Muscle layer of duodenum (tissue), 2 donors: ENCODE measurements around the gene POLR1E.

ENCODE experiments used
- H3K27ac ChIP-seq: one replicate; pipeline ENCODE4 v1.7.0; 2013; ENCODE audit warnings: mild to moderate bottlenecking, low read length
- H3K27me3 ChIP-seq: one replicate; pipeline ENCODE4 v1.7.0; 2013; ENCODE audit warnings: low read depth, mild to moderate bottlenecking, control low read depth, low read length
- H3K36me3 ChIP-seq, 2 donors: one replicate each; pipeline ENCODE4 v1.7.0; 2013; ENCODE audit warnings: low read length in 2 of 2, control low read depth in 1 of 2, mild to moderate bottlenecking in 1 of 2; ENCODE audit not compliant: insufficient read depth in 2 of 2, control insufficient read depth in 1 of 2
- H3K4me1 ChIP-seq, 2 donors: one replicate each; pipeline ENCODE4 v1.7.0; 2013; ENCODE audit warnings: low read length in 2 of 2, mild to moderate bottlenecking in 2 of 2, control low read depth in 1 of 2, moderate library complexity in 1 of 2; ENCODE audit not compliant: insufficient read depth in 2 of 2, control insufficient read depth in 1 of 2
- H3K4me3 ChIP-seq, 2 donors: one replicate each; pipeline ENCODE4 v1.7.0; 2013; ENCODE audit warnings: low read length in 2 of 2, low read depth in 1 of 2, mild to moderate bottlenecking in 1 of 2
- H3K9me3 ChIP-seq, 2 donors: one replicate each; pipeline ENCODE4 v1.7.0; 2013; ENCODE audit warnings: low read length in 2 of 2, control low read depth in 1 of 2, mild to moderate bottlenecking in 1 of 2; ENCODE audit not compliant: control insufficient read depth in 1 of 2
- donor health status: healthy.

The POLR1E gene

DNA sequence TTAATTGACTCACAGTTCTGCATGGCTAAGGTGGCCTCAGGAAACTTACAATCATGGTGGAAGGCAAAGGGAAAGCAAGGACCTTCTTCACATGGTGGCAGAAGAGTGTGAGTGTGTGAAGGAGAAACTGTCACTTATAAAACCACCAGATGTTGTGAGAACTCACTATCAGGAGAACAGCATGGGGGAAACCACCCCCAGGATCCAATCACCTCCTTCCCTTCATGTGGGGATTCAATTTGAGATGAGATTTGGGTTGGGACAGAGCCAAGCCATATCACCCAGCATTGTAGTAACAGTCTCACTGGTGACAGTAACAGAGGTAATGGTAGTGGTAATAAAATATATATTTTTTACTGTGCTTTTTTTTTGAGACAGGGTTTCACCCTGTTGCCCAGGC lies 38.6 kb upstream of the POLR1E start:
- Histone ChIP-seq H3K4me3 (no peak overlapping the region), H3K27me3 (no peaks in the 10 kb centered on the region), H3K27ac (no peak overlapping the region), H3K36me3 (peaks cover 5 to 10% of the 10 kb centered on the region in 2 donors), H3K9me3 (no peaks in the 10 kb centered on the region), H3K4me1 (peaks cover 0 to 7% of the 10 kb centered on the region in 2 donors)

DNA sequence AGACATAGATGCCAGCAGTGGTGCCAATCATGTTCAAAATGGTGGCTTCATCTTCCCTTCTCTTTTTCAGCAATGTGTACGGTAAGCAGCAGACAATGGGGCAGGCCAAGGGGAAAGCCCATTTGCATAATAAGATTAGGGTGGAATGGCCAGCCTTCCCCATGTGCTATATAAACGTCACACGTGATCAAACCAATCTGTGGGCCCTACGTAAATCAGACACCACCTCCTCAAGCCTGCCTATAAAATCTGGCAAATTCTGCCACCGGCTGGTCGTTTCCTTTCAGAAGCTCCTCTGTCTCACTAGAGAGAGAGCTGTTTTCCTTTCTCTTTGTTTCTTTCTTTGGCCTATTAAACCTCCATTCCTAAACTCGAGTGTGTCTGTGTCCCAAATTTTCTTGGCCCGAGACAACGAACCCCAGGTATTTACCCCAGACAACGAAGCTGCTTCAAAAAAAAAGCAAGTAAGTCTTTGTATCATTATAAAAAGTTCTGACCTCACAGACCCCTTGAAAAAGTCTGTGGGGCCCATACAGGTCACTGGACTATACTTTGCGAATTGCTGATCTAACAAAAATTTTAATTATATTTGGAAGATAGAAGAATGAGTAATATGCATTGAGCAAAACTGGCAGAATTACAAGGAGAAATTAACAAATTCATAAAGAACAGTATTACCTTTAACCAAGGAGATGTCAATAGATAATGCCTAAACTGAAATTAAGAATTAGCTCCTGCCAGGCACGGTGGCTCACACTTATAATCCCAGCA lies 35.7 kb upstream of the POLR1E start:
- H3K36me3 ChIP-seq, result peaks cover 0 to 4% of the 10 kb centered on the region in 2 donors
- H3K9me3 ChIP-seq, result peaks cover 0 to 2% of the 10 kb centered on the region in 2 donors
- no peak overlapping the region for H3K4me3 ChIP-seq
- H3K4me1 ChIP-seq, result peaks cover 0 to 15% of the 10 kb centered on the region in 2 donors
- no peak overlapping the region for H3K27ac ChIP-seq
- H3K27me3 ChIP-seq, result no peaks in the 10 kb centered on the region

DNA sequence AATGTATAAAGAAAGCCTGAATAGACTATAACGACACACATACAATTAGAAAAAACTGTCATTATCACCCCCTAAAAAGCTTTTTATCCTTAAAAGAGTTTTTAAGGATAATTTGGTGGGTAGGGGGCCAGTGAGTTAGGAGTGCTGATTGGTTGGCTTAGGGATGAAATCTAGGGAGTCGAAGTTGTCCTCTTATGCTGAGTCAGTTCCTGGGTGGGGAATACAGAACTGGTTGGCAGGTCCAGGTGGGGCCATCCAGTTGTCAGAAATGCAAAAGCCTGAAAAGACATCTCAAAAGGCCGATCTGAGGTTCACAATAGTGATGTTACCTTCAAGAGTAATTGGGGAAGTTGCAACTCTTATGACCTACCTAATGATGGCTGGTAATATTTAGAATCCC lies 34.1 kb upstream of the POLR1E start:
- peaks cover 0 to 4% of the 10 kb centered on the region in 2 donors for H3K36me3 ChIP-seq
- no peak overlapping the region for H3K4me3 ChIP-seq
- no peak overlapping the region for H3K27ac ChIP-seq
- H3K27me3 ChIP-seq, result no peaks in the 10 kb centered on the region
- H3K4me1 ChIP-seq, result peaks cover 0 to 15% of the 10 kb centered on the region in 2 donors
- peaks cover 0 to 2% of the 10 kb centered on the region in 2 donors for H3K9me3 ChIP-seq

DNA sequence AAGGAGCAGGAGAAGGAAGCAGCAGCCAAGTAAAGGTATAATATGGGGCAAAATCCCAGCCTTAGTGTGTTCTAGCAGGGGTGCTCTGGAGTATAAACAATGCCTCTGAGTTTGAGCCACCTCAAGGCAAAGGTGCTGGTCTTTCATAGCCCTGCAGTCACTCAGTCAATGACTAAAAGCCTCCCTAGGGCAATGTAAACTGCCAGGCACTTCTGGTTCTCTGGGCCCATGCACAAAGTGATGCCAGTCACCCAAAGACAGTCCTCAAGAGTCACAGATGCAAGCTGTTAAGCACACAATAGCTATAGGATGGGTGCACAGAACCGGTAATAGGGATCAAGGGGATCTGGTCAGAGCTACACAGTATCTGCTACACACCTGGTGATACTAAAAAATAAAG lies 33.1 kb upstream of the POLR1E start:
- Histone ChIP-seq H3K27me3 (no peaks in the 10 kb centered on the region), H3K4me3 (no peak overlapping the region), H3K9me3 (peaks cover 0 to 2% of the 10 kb centered on the region in 2 donors), H3K36me3 (peaks cover 0 to 4% of the 10 kb centered on the region in 2 donors), H3K27ac (no peak overlapping the region), H3K4me1 (peaks cover 0 to 15% of the 10 kb centered on the region in 2 donors)

DNA sequence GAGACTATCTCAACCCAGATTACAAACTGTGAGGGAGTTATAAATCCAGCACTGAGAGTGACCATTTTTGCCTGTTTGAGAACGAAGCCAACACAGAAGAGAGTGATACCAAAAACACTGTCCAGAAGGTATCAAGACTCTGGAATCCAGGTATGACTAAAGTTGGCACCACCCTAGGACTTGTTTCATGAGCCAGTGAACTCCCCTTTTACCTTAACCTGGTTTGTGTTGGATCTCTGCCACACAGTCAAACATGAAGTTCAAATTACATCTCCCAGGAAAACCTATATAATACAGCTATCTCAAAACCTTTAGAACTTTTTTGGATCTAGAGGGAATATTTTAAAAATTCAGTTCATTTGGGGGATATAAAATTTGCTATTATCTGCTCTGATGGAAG lies 31.9 kb upstream of the POLR1E start:
- Histone ChIP-seq H3K27ac (no peak overlapping the region), H3K4me1 (peaks cover 0 to 15% of the 10 kb centered on the region in 2 donors), H3K27me3 (no peaks in the 10 kb centered on the region), H3K36me3 (no peaks in the 10 kb centered on the region), H3K4me3 (no peak overlapping the region), H3K9me3 (peaks cover 0 to 2% of the 10 kb centered on the region in 2 donors)

DNA sequence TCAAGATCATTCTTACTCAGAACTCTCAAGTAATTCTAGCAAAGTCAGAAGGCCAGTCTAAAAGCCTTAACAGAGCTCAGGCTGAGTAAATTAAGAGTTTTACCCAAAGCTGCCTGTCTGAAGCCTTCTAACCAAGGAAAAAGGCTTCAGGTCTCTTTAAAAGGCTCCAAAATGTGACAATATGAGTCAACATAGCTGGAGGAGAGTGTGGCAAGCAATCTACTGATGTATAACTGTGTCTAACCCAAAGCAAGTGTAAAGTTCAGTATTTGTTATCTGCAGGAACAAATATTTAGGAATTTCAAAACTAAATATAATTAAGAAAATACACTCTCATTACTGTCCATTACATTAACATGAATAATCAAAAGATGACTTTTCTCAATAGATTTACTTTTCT lies 31.5 kb upstream of the POLR1E start:
- H3K9me3 ChIP-seq, result peaks cover 0 to 2% of the 10 kb centered on the region in 2 donors
- no peaks in the 10 kb centered on the region for H3K36me3 ChIP-seq
- H3K27me3 ChIP-seq, result no peaks in the 10 kb centered on the region
- no peak overlapping the region for H3K4me3 ChIP-seq
- peaks cover 0 to 15% of the 10 kb centered on the region in 2 donors for H3K4me1 ChIP-seq
- no peak overlapping the region for H3K27ac ChIP-seq

DNA sequence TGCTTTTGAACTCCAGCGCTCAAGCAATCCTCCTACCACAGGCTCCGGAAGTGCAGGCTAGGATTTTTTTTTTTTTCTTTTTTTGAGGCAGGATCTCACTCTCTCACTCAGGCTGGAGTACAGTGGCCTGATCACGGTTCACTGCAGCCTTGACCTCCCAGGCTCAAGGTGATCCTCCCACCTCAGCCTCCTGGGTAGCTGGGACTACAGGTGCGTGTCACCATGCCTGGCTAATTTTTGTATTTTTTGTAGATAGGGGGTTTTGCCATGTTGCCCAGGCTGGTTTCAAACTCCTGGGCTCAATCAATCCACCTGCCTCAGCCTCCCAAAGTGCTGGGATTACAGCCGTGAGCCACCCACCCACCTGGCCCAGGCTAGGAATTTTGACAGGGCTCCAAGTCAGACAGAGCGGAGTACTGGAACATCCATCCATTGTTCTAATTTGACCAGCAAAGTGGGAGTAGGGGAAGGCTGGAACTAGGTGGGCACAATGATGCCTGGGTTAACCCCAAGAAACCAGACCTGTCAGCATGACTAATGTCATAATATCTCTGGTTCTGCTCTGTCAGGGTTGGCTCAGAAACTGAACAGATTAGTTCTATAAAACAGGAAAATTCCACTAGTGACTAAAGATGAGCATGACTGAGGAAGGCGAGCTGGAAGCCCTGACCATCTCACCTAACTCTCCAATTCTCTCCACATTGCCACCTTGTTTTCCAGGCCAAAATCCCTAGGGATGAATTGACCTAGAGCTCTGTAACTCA lies 29.7 kb upstream of the POLR1E start:
- Histone ChIP-seq H3K9me3 (peaks cover 0 to 2% of the 10 kb centered on the region in 2 donors), H3K27ac (no peak overlapping the region), H3K36me3 (no peaks in the 10 kb centered on the region), H3K4me1 (peaks cover 0 to 15% of the 10 kb centered on the region in 2 donors), H3K27me3 (no peaks in the 10 kb centered on the region), H3K4me3 (no peak overlapping the region)

DNA sequence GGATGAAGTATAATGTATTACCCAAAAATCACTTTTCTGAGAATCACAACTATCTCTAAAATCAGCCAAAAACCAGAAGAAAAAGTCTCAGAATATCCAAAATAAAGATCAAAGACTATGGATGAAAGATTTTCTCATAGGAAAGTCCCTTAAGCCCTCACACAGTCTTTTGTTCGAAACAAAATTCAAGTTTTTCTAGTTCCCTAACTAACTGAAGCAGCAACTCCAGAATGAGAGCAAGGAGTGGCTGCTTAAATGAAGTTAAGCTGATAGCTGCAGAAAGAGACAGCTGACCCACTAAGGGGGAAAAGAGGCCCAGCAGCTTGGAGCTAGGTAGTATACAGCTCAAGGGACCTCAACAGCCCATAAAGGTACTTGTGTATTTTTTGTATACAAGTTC lies 28.9 kb upstream of the POLR1E start:
- peaks cover 0 to 11% of the 10 kb centered on the region in 2 donors for H3K4me1 ChIP-seq
- no peak overlapping the region for H3K27ac ChIP-seq
- no peaks in the 10 kb centered on the region for H3K27me3 ChIP-seq
- no peaks in the 10 kb centered on the region for H3K36me3 ChIP-seq
- peaks cover 0 to 2% of the 10 kb centered on the region in 2 donors for H3K9me3 ChIP-seq
- no peak overlapping the region for H3K4me3 ChIP-seq

DNA sequence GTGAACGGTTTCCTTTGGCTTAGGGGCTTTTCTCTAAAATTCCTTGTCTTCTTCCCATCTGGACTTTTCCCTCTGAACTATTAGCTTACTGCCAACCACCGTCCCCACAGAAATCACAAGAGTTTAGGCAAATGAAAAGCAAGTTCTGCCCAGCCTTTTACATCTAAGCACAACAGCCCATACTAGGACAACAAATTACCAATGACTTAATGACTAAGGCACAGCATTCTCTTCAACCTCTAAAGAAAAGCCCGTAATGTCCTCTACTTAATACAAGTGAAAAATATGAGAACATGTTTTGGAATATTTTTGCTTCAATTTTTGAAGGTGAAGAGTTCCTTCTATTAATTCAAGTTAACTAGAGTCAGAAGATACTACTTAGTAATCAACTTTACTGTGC lies 21.7 kb upstream of the POLR1E start:
- H3K9me3 ChIP-seq, result no peaks in the 10 kb centered on the region
- peaks cover 16 to 17% of the 10 kb centered on the region in 2 donors for H3K4me1 ChIP-seq
- peak overlapping the region; percentile 97 for H3K27ac ChIP-seq
- peaks cover 0 to 9% of the 10 kb centered on the region in 2 donors for H3K36me3 ChIP-seq
- H3K27me3 ChIP-seq, result no peaks in the 10 kb centered on the region
- H3K4me3 ChIP-seq, result peak overlapping the region; percentile 88 to 96

DNA sequence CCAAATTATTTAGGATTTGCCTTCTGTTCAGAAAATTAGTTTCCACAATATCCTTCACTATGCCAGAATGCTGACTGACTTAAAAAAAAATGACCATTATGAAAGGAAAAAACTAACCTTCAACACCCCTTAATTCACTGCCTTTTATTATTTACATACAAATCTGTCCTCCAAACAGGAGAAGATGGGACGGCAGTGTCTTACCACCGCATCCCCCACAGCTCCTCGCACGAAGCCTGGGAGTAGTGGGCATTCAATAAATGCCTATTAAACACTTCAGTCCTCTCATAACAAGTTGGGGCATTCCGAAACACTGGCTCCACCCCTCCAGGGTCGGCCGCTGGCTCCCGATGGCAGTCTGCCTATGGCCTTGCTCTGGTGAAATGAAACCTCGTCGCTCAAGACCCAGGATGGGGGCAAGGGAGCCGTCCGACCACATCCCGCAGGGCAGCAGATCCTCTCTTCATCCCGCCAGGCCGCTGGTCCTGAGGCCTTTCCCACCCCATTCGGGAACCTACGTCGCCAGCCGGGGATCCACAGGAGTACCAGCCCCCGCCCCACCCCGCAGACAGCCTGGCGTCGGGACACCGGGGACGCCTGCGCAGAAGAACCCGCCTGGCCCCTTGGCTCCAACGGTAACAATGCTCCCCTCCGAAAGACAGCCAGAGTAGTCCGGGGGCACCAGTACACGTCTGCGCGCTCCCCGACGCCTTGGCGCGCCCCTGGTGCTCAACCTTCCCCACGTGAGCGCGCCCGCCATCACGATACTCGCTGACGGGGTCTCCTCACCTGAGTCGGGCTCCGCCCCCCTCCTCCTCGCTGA lies 21.1 kb upstream of the POLR1E start:
- Histone ChIP-seq H3K4me1 (peaks cover 16 to 17% of the 10 kb centered on the region in 2 donors), H3K27ac (peak overlapping the region; percentile 97), H3K36me3 (peaks cover 0 to 9% of the 10 kb centered on the region in 2 donors), H3K9me3 (no peaks in the 10 kb centered on the region), H3K4me3 (peak overlapping the region; percentile 88 to 96), H3K27me3 (no peaks in the 10 kb centered on the region)
